Measurements from ENCODE around the gene RIOK3.
"Not testable (repeated sequence)": the region's sequence is repeated elsewhere in the genome, so short reads cannot be mapped to it uniquely, and the experiment has no call there.

RIOK3 gene

GRCh38 chr18:23498877-23499276 is 45.8 kb downstream of the RIOK3 start:
- peak; percentile 82 for DNase-seq (ENCODE audit: low spot score)

- no peak for DNase-seq (ENCODE audit: low spot score)
These were observed 46.2 kb downstream of the RIOK3 start for GRCh38 chr18:23499291-23499781.

GRCh38 chr18:23501626-23502025 is 48.5 kb downstream of the RIOK3 start:
- no peak for DNase-seq (ENCODE audit: low spot score)

GRCh38 chr18:23502516-23503037 is 49.5 kb downstream of the RIOK3 start:
- DNase-seq (ENCODE audit: low spot score), result no peak

- DNase-seq (ENCODE audit: low spot score), result peak; percentile 96
These were observed 50.2 kb downstream of the RIOK3 start, which contains the start of gene RMC1 for GRCh38 chr18:23503038-23503962. RMC1 (plus strand) TSS chr18:23503511; CDS start chr18:23503619, 108 bp downstream.

- no peak for DNase-seq (ENCODE audit: low spot score)
These were observed 50.9 kb downstream of the RIOK3 start for GRCh38 chr18:23503963-23504344.

- peak; percentile 33 for DNase-seq (ENCODE audit: low spot score)
These were observed 51.6 kb downstream of the RIOK3 start for GRCh38 chr18:23504720-23505119.

- DNase-seq (ENCODE audit: low spot score), result no peak
These were observed 53.3 kb downstream of the RIOK3 start for GRCh38 chr18:23506393-23506792.

GRCh38 chr18:23510923-23511322 is 57.8 kb downstream of the RIOK3 start:
- not testable (repeated sequence) for DNase-seq (ENCODE audit: low spot score)

- DNase-seq (ENCODE audit: low spot score), result not testable (repeated sequence)
These were observed 59.1 kb downstream of the RIOK3 start for GRCh38 chr18:23512216-23512615.

- no peak for DNase-seq (ENCODE audit: low spot score)
These were observed 59.6 kb downstream of the RIOK3 start for GRCh38 chr18:23512641-23513040.

GRCh38 chr18:23515911-23516546 is 62.9 kb downstream of the RIOK3 start:
- DNase-seq (ENCODE audit: low spot score), result peak; percentile 85

GRCh38 chr18:23519734-23520133 is 66.6 kb downstream of the RIOK3 start:
- no peak for DNase-seq (ENCODE audit: low spot score)

GRCh38 chr18:23521271-23521670 is 68.2 kb downstream of the RIOK3 start:
- DNase-seq (ENCODE audit: low spot score), result no peak

GRCh38 chr18:23521907-23522306 is 68.8 kb downstream of the RIOK3 start:
- DNase-seq (ENCODE audit: low spot score), result no peak

GRCh38 chr18:23523429-23524212 is 70.5 kb downstream of the RIOK3 start:
- no peak for DNase-seq (ENCODE audit: low spot score)

GRCh38 chr18:23524213-23524707 is 71.2 kb downstream of the RIOK3 start:
- no peak for DNase-seq (ENCODE audit: low spot score)

GRCh38 chr18:23526501-23527063 is 73.5 kb downstream of the RIOK3 start:
- DNase-seq (ENCODE audit: low spot score), result no peak

- DNase-seq (ENCODE audit: low spot score), result no peak
These were observed 75.7 kb downstream of the RIOK3 start for GRCh38 chr18:23528580-23529472.

- DNase-seq (ENCODE audit: low spot score), result no peak
These were observed 76.5 kb downstream of the RIOK3 start for GRCh38 chr18:23529604-23530003.

Data from CD4-positive, alpha-beta T cell treated with Interleukin-2 at 100 ng/mL for 4 hours (primary cell).